Measurements from ENCODE around the gene FKBP5.
"Not testable (repeated sequence)": the region's sequence is repeated elsewhere in the genome, so short reads cannot be mapped to it uniquely, and the experiment has no call there.

Gene FKBP5

GRCh38 chr6:35539223-35539622 is 149.5 kb downstream of the FKBP5 start:
- DNase-seq (ENCODE audit: low spot score) = no peak

GRCh38 chr6:35535847-35536246 is 152.9 kb downstream of the FKBP5 start:
- not testable (repeated sequence) for DNase-seq (ENCODE audit: low spot score)

DNA sequence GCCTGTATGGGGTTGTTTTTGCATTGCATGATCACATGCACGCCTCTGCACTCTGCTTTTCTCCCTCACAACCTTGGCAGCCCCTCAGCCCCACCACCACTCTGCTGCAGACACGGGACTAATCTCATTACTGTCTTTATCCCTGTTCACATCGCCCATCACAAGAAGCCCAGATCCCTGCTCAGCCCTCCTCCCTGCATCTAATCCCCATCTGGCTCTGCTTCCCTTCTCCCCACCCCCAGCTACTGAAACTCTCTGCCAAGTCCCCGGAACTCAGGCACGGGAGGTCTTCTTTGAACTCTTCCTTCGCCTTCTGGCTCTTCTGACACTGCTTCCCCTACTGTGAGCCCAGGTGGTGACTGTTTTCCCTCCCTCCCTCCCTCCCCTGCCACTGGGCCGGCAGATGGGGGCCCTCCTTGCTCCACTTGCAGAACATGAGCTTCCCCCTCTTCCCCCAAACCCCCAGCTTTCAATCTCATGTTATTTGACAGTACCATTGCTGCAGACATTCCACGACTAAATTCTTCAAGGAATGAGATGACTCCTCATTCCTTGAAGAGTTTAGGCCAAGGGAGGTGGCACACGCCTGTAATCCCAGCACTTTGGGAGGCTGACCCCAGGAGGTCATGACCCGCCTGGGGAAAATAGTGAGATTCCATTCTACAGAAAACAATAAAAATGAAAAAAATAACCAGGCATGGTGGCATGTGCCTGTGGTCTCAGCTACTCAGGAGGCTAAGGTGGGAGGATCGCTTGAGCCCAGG is 154.1 kb downstream of the FKBP5 start:
- DNase-seq (ENCODE audit: low spot score) = no peak

DNA sequence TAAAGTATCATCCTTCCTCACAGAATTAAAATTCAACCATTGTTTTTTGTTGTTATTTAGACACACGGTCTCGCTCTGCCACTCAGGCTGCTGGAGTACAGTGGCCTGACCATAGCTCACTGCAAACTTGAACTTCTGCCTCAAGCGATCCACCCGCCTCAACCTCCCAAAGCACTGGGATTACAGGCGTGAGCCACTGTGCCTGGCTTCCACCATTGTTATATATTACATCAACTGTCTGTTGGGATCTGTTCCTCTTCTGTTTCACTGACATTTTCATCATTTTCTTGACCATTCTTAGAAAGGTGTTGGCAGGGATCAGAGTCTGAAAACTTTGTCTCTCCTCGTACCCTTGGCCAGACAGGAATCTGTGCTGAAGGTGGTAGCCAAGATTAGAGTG is 154.7 kb downstream of the FKBP5 start:
- DNase-seq (ENCODE audit: low spot score) = no peak

GRCh38 chr6:35532126-35532525 is 156.6 kb downstream of the FKBP5 start:
- no peak for DNase-seq (ENCODE audit: low spot score)

GRCh38 chr6:35524380-35525020 is 164.2 kb downstream of the FKBP5 start:
- DNase-seq (ENCODE audit: low spot score) = no peak
